Measurements from ENCODE around the gene CLK3.

GRCh38 chr15:74642348-74642733 lies 26.7 kb downstream of the CLK3 start:
- no peak for TF ChIP-seq CTCF (IDR thresholded peaks at IDR 0.05; ENCODE audit: insufficient read depth, low read depth, low read length)
- TF ChIP-seq EZH2 (IDR thresholded peaks at IDR 0.05; ENCODE audit: insufficient read depth, low read length) = no peak
